ENCODE results near the gene WWP2. TPM values are rescaled to one million over a fixed set of nuclear protein-coding genes. Genes with fewer than 3 reads are reported as not detected.
"Not testable (repeated sequence)": the region's sequence is repeated elsewhere in the genome, so short reads cannot be mapped to it uniquely, and the experiment has no call there.

The WWP2 gene
- total RNA-seq, 2 experiments from 2014 or later, result 30.7 to 35.1 TPM

DNA sequence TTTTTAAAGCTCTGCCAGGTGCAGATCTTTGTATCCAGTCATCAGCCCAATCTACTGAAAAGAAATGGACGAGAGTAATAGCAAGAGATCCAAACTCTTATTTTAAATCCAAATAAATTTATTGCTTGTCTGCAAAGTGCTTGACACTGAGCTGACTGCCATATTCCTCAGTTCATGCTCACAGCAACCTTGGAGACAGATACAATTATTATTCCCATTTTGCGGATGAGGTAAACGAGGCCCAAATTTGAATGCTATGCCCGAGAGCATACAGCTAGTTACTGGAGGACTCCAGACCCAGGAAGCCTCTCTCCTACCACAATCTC is 8.0 kb upstream of the WWP2 start:
- peaks cover 25% of the 10 kb centered on the region for H3K4me1 Mint-ChIP-seq (ENCODE audit: low read depth)
- peak overlapping the region; percentile 100 for H3K27ac Mint-ChIP-seq
- no peaks in the 10 kb centered on the region for H3K27me3 Mint-ChIP-seq
- H3K9me3 Mint-ChIP-seq, result no peaks in the 10 kb centered on the region
- peaks cover 42% of the 10 kb centered on the region for H3K36me3 Mint-ChIP-seq (ENCODE audit: low read depth)
- peak overlapping the region; percentile 100 for H3K4me3 Mint-ChIP-seq
- ChIA-PET CTCF (interaction anchor here (0.6 to 3.5 kb wide), 36 partner anchors 8 to 425 kb away, joined by 3 to 47 read pairs (median 4); partner anchors contain the start of genes COG8, NIP7 and NQO1), POLR2A (interaction anchor here (0.8 to 3.0 kb wide), 22 partner anchors 8 to 415 kb away, joined by 3 to 23 read pairs (median 4); partner anchors contain the start of genes COG8, NQO1, TERF2 and WWP2)
- intact Hi-C loops (cut with micrococcal nuclease), result no loop called here
- ATAC-seq (no peak), DNase-seq (no peak)
- TF ChIP-seq, protein P1, sequence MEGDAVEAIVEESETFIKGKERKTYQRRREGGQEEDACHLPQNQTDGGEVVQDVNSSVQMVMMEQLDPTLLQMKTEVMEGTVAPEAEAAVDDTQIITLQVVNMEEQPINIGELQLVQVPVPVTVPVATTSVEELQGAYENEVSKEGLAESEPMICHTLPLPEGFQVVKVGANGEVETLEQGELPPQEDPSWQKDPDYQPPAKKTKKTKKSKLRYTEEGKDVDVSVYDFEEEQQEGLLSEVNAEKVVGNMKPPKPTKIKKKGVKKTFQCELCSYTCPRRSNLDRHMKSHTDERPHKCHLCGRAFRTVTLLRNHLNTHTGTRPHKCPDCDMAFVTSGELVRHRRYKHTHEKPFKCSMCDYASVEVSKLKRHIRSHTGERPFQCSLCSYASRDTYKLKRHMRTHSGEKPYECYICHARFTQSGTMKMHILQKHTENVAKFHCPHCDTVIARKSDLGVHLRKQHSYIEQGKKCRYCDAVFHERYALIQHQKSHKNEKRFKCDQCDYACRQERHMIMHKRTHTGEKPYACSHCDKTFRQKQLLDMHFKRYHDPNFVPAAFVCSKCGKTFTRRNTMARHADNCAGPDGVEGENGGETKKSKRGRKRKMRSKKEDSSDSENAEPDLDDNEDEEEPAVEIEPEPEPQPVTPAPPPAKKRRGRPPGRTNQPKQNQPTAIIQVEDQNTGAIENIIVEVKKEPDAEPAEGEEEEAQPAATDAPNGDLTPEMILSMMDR (IDR thresholded peaks at IDR 0.05), result no peak

- ATAC-seq (peak; percentile 99), DNase-seq (peak; percentile 97)
- POLR2A ChIA-PET, result interaction anchor here (0.6 to 3.0 kb wide), 27 partner anchors 8 to 416 kb away, joined by 3 to 23 read pairs (median 4); partner anchors contain the start of genes COG8, NQO1, TERF2 and WWP2
- H3K36me3 Mint-ChIP-seq (ENCODE audit: low read depth), result peaks cover 38% of the 10 kb centered on the region
- H3K9me3 Mint-ChIP-seq, result no peaks in the 10 kb centered on the region
- CTCF ChIA-PET, result interaction anchor here (0.6 to 3.5 kb wide), 37 partner anchors 9 to 426 kb away, joined by 3 to 47 read pairs (median 4); partner anchors contain the start of genes COG8, NIP7 and NQO1
- intact Hi-C loops (cut with micrococcal nuclease), result no loop called here
- peaks cover 22% of the 10 kb centered on the region for H3K4me1 Mint-ChIP-seq (ENCODE audit: low read depth)
- peak within 1 kb of the TSS; percentile 100 for H3K4me3 Mint-ChIP-seq
- H3K27ac Mint-ChIP-seq, result peak within 1 kb of the TSS; percentile 100
- TF ChIP-seq, protein P1 (IDR thresholded peaks at IDR 0.05), result peak; percentile 90
- no peaks in the 10 kb centered on the region for H3K27me3 Mint-ChIP-seq
Observed at GRCh38 chr16:69754469-69755310, 7.4 kb upstream of the WWP2 start, which contains the start of gene NOB1. Gene NOB1 (minus strand): TSS chr16:69754926. CDS start chr16:69754910, 16 bp downstream.

- Mint-ChIP-seq H3K9me3 (no peaks in the 10 kb centered on the region), H3K4me3 (no peak overlapping the region), H3K27ac (no peak overlapping the region), H3K27me3 (no peaks in the 10 kb centered on the region), H3K4me1 (ENCODE audit: low read depth) (peaks cover 23% of the 10 kb centered on the region), H3K36me3 (ENCODE audit: low read depth) (peaks cover 27% of the 10 kb centered on the region)
- ChIA-PET CTCF (no interaction called here), POLR2A (interaction anchor here (0.6 to 0.8 kb wide), 2 partner anchors 15 to 174 kb away, joined by 3 read pairs; no protein-coding TSS in a partner anchor)
- DNase-seq (no peak), ATAC-seq (no peak)
- TF ChIP-seq, protein P1 (IDR thresholded peaks at IDR 0.05), result no peak
- intact Hi-C loops (cut with micrococcal nuclease), result no loop called here
Observed at GRCh38 chr16:69756705-69757104, 5.4 kb upstream of the WWP2 start.

DNA sequence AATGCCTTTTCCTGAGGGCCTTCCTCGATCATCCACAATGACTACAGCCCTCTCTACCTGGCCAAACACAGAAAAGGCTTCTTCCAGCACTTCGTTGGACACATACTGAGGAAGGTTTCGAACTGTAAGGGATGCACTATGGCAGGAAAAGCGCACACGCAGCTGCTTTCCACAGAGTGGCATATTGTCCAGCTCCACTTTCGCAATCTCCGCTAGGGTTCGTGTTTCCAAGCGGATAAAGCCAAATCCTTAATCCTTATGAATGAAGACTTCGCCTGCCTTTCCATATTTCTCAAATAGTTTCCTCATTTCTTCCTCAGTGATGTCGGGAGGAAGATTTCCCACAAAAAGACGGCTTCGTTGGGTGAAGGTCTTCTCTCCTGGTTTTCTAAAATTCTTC is 4.8 kb upstream of the WWP2 start:
- H3K27ac Mint-ChIP-seq; H3K9me3 Mint-ChIP-seq; H3K27me3 Mint-ChIP-seq; DNase-seq; intact Hi-C loops (cut with micrococcal nuclease); ATAC-seq; CTCF ChIA-PET; H3K4me3 Mint-ChIP-seq: not testable (repeated sequence)
- Mint-ChIP-seq H3K36me3 (ENCODE audit: low read depth) (peaks cover 20% of the 10 kb centered on the region), H3K4me1 (ENCODE audit: low read depth) (peaks cover 17% of the 10 kb centered on the region)
- POLR2A ChIA-PET, result interaction anchor here (0.6 to 0.8 kb wide), 2 partner anchors 16 to 173 kb away, joined by 3 read pairs; no protein-coding TSS in a partner anchor

DNA sequence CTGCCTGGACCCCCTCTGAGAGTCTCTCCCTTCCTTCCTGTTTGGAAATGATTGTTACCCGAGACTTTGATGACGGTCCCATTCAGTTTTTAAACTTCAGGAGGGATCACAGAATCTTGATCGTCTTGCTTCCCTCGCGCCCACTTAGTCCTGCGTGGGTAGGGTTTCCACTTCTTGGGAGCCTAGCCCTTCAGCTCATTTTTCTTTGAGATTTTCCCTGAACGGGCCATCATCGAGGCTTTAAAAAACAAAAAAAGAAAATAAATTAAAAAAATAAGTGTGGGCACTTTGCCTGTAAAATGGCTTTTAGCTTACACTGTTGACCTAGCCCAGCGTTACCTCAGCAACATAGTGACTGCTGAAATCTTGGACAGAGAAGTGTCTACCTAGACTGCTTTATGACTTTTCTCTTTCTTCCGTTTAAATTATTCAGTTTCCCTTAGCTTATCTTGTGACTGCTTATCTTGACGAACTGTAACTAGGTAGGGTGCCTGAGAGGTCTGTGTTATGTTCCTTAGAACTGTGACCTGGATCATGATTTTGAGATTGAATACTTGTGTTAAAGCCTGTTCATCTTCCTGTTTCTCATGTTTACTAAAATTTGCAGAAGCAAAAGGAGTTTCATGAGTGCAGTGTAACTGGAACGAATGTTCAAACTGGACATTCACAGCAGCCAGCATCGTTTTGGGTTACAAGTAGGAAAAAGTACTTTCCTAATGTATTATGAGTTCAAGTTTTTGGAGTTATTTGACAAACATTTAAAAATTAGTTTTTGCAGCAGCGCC is 874 bp downstream of the WWP2 start:
- Mint-ChIP-seq H3K36me3 (ENCODE audit: low read depth) (peaks cover 1% of the 10 kb centered on the region), H3K4me3 (peak overlapping the region; percentile 88), H3K4me1 (ENCODE audit: low read depth) (peaks cover 39% of the 10 kb centered on the region), H3K27ac (peak overlapping the region; percentile 93), H3K9me3 (no peaks in the 10 kb centered on the region), H3K27me3 (no peaks in the 10 kb centered on the region)
- TF ChIP-seq, protein P1 (IDR thresholded peaks at IDR 0.05), result no peak
- peak; percentile 55 for ATAC-seq
- DNase-seq, result peak; percentile 27
- POLR2A ChIA-PET, result interaction anchor here (0.7 to 2.2 kb wide), 7 partner anchors 9 to 547 kb away, joined by 3 to 23 read pairs (median 4); partner anchors contain the start of genes NOB1 and NQO1
- intact Hi-C loops (cut with micrococcal nuclease), result no loop called here
- CTCF ChIA-PET, result interaction anchor here (1.0 to 2.6 kb wide), 4 partner anchors 8 to 54 kb away, joined by 4 to 22 read pairs (median 4); partner anchors contain the start of gene NOB1
